ENCODE results near the gene FRMD7.
"Not testable (repeated sequence)": the region's sequence is repeated elsewhere in the genome, so short reads cannot be mapped to it uniquely, and the experiment has no call there.

DNA sequence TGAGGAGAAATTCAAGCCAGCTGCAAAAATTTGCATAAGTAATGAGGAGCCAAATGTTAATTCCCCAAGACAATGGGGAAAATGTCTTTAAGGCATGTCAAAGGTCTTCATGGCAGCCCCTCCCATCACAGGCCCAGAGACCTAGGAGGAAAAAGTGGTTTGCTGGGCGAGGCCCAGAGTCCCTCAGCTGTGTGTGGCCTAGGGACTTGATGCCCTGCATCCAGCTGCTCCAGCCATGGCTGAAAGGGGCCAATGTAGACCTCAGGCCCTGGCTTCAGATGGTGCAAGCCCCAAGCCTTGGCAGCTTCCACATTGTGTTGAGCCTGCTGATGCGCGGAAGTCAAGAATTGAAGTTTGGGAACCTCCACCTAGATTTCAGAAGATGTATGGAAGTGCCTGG is 35.3 kb upstream of the FRMD7 start:
- TF ChIP-seq SP2 (tag by site-specific recombination; IDR thresholded peaks at IDR 0.05); ZNF274 (IDR thresholded peaks at IDR 0.05; ENCODE audit: low read length); ZNF274 (tag by site-specific recombination; IDR thresholded peaks at IDR 0.05; ENCODE audit: borderline replicate concordance); ZNF391 (tag by site-specific recombination; IDR thresholded peaks at IDR 0.05; ENCODE audit: borderline replicate concordance, low read depth); ZNF792 (tag by site-specific recombination; IDR thresholded peaks at IDR 0.05); ZNF121 (tag by site-specific recombination; IDR thresholded peaks at IDR 0.05); ZNF214 (tag by site-specific recombination; IDR thresholded peaks at IDR 0.05; ENCODE audit: borderline replicate concordance); ZNF248 (tag by site-specific recombination; IDR thresholded peaks at IDR 0.05): not testable (repeated sequence)
- TF ChIP-seq, protein P1, sequence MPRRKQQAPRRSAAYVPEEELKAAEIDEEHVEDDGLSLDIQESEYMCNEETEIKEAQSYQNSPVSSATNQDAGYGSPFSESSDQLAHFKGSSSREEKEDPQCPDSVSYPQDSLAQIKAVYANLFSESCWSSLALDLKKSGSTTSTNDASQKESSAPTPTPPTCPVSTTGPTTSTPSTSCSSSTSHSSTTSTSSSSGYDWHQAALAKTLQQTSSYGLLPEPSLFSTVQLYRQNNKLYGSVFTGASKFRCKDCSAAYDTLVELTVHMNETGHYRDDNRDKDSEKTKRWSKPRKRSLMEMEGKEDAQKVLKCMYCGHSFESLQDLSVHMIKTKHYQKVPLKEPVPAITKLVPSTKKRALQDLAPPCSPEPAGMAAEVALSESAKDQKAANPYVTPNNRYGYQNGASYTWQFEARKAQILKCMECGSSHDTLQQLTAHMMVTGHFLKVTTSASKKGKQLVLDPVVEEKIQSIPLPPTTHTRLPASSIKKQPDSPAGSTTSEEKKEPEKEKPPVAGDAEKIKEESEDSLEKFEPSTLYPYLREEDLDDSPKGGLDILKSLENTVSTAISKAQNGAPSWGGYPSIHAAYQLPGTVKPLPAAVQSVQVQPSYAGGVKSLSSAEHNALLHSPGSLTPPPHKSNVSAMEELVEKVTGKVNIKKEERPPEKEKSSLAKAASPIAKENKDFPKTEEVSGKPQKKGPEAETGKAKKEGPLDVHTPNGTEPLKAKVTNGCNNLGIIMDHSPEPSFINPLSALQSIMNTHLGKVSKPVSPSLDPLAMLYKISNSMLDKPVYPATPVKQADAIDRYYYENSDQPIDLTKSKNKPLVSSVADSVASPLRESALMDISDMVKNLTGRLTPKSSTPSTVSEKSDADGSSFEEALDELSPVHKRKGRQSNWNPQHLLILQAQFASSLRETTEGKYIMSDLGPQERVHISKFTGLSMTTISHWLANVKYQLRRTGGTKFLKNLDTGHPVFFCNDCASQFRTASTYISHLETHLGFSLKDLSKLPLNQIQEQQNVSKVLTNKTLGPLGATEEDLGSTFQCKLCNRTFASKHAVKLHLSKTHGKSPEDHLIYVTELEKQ (tag by site-specific recombination; IDR thresholded peaks at IDR 0.05; ENCODE audit: borderline replicate concordance), result not testable (repeated sequence)
- TF ChIP-seq, protein P2, sequence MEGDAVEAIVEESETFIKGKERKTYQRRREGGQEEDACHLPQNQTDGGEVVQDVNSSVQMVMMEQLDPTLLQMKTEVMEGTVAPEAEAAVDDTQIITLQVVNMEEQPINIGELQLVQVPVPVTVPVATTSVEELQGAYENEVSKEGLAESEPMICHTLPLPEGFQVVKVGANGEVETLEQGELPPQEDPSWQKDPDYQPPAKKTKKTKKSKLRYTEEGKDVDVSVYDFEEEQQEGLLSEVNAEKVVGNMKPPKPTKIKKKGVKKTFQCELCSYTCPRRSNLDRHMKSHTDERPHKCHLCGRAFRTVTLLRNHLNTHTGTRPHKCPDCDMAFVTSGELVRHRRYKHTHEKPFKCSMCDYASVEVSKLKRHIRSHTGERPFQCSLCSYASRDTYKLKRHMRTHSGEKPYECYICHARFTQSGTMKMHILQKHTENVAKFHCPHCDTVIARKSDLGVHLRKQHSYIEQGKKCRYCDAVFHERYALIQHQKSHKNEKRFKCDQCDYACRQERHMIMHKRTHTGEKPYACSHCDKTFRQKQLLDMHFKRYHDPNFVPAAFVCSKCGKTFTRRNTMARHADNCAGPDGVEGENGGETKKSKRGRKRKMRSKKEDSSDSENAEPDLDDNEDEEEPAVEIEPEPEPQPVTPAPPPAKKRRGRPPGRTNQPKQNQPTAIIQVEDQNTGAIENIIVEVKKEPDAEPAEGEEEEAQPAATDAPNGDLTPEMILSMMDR (tag by site-specific recombination; IDR thresholded peaks at IDR 0.05), result not testable (repeated sequence)
- TF ChIP-seq, protein P3, sequence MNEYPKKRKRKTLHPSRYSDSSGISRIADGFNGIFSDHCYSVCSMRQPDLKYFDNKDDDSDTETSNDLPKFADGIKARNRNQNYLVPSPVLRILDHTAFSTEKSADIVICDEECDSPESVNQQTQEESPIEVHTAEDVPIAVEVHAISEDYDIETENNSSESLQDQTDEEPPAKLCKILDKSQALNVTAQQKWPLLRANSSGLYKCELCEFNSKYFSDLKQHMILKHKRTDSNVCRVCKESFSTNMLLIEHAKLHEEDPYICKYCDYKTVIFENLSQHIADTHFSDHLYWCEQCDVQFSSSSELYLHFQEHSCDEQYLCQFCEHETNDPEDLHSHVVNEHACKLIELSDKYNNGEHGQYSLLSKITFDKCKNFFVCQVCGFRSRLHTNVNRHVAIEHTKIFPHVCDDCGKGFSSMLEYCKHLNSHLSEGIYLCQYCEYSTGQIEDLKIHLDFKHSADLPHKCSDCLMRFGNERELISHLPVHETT (tag by site-specific recombination; IDR thresholded peaks at IDR 0.05), result not testable (repeated sequence)
